AG04449 (cell line): ENCODE measurements around the gene CDC73.
A peak's percentile ranks its signal among the peaks of the same experiment; 100 is the strongest.
"Not testable (repeated sequence)": the region's sequence is repeated elsewhere in the genome, so short reads cannot be mapped to it uniquely, and the experiment has no call there.

ENCODE experiments used
- CTCF ChIA-PET: fragments of 350-600 bp; formaldehyde crosslinking; extraction: SDS; loops from one replicate; lab custom pipeline; 2021; ENCODE audit warnings: antibody characterized with exemption; lab: Yijun Ruan, JAX
- POLR2A ChIA-PET: fragments of 400-600, 350-600 bp; formaldehyde crosslinking; extraction: SDS; loops from one replicate; lab custom pipeline; 2020; ENCODE audit warnings: antibody characterized with exemption, inconsistent platforms; lab: Yijun Ruan, JAX
- DNase-seq: peaks from one replicate; pipeline ENCODE4 v3.0.0-alpha.2; 2010; ENCODE audit warnings: low read depth, low spot score
- H3K4me3 ChIP-seq: 2 replicates; pipeline ENCODE4 v1.5.1; 2011; ENCODE audit warnings: low read depth, mild to moderate bottlenecking, control low read depth, low read length
- TF ChIP-seq, protein P1 (sequence below): IDR thresholded peaks from one replicate; pipeline ENCODE4 v1.5.1; 2011; ENCODE audit warnings: mild to moderate bottlenecking, moderate library complexity, low read length, control low read depth, inconsistent platforms; ENCODE audit not compliant: insufficient read depth; ENCODE audit errors: missing control alignments

Gene CDC73

DNA sequence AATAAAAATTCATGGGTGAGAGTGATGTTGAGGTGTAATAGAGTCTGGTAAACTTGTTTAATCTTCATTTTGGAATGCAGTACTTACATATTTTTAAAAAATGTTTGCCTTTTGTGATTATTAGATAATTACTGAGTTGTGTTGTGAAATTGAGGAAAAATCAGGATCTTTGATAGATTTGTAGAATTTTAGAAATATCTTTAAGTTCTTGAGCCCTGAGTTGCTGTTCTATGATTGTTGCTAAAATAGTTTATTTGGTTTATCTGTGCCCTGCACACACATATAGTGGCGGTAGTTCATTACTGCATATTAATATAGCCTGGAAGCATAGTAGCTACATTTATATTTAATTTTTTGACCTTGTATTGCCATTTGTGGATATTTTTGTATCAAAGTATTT, 62.9 kb downstream of the CDC73 start:
- ChIA-PET POLR2A (no interaction called here), CTCF (interaction anchor here (1.4 to 4.2 kb wide), 2 partner anchors 153 to 217 kb away, joined by 3 to 38 read pairs; no protein-coding TSS in a partner anchor)
- TF ChIP-seq, protein P1, sequence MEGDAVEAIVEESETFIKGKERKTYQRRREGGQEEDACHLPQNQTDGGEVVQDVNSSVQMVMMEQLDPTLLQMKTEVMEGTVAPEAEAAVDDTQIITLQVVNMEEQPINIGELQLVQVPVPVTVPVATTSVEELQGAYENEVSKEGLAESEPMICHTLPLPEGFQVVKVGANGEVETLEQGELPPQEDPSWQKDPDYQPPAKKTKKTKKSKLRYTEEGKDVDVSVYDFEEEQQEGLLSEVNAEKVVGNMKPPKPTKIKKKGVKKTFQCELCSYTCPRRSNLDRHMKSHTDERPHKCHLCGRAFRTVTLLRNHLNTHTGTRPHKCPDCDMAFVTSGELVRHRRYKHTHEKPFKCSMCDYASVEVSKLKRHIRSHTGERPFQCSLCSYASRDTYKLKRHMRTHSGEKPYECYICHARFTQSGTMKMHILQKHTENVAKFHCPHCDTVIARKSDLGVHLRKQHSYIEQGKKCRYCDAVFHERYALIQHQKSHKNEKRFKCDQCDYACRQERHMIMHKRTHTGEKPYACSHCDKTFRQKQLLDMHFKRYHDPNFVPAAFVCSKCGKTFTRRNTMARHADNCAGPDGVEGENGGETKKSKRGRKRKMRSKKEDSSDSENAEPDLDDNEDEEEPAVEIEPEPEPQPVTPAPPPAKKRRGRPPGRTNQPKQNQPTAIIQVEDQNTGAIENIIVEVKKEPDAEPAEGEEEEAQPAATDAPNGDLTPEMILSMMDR = no peak
- peak overlapping the region; percentile 45 for H3K4me3 ChIP-seq
- no peak for DNase-seq

DNA sequence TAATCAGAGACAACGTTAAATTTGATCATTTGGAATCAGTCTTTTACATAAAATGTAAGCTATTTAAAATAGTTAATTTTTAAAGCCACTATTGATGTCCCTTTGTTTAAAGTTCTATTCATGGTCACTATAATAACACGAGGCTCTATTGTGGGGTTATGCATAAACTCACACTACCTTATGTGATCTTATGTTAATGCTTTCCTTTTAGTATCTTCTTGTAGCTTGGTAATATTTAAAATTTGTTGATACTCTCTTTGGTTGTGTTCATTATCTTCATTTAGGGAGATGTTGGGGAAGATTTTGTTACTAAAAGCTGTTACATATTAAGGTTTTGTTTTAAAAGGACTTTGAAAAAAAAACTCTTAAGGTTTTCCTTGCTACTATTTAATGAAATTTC, 63.4 kb downstream of the CDC73 start:
- ChIA-PET CTCF (interaction anchor here (0.5 to 4.2 kb wide), 3 partner anchors 92 to 217 kb away, joined by 3 to 38 read pairs (median 3); no protein-coding TSS in a partner anchor), POLR2A (no interaction called here)
- peak overlapping the region; percentile 45 for H3K4me3 ChIP-seq
- DNase-seq = no peak
- TF ChIP-seq, protein P1 = no peak

GRCh38 chr1:193185901-193186731, 64.3 kb downstream of the CDC73 start, which contains the start of gene B3GALT2:
B3GALT2 (minus strand) TSS chr1:193186613; CDS start chr1:193181562, 5,051 bp downstream.
- TF ChIP-seq, protein P1 = no peak
- DNase-seq = no peak
- POLR2A ChIA-PET = no interaction called here
- H3K4me3 ChIP-seq = peak within 1 kb of the TSS; percentile 45
- CTCF ChIA-PET = interaction anchor here (0.5 to 4.2 kb wide), 6 partner anchors 14 to 571 kb away, joined by 3 to 38 read pairs (median 3); no protein-coding TSS in a partner anchor

DNA sequence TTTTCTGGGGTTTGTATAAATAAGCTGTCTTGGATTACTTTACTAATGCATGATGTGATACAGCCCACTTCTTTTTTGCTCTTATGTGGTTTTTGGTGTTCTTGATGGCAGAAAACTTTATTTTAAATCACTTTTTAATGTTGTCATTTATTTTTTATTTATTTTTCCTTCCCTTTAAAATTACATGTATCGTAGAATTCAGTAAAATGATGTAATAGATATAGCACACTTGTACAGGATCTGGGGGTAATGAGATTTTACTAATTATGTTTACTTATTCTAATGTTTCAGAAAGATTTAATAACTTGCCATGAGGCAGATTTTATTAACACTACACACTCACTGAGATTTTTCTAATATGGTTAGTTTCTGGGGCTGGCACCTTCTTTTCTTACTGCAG, 65.3 kb downstream of the CDC73 start:
- no peak overlapping the region for H3K4me3 ChIP-seq
- POLR2A ChIA-PET = no interaction called here
- TF ChIP-seq, protein P1 = no peak
- DNase-seq = no peak
- CTCF ChIA-PET = interaction anchor here (0.9 to 4.2 kb wide), 7 partner anchors 13 to 570 kb away, joined by 3 to 38 read pairs (median 3); no protein-coding TSS in a partner anchor

- H3K4me3 ChIP-seq, POLR2A ChIA-PET, DNase-seq: not testable (repeated sequence)
- CTCF ChIA-PET = interaction anchor here (2.3 to 3.1 kb wide), 3 partner anchors 8 to 149 kb away, joined by 8 to 17 read pairs (median 16); no protein-coding TSS in a partner anchor
Observed at GRCh38 chr1:193188915-193189314, 67.1 kb downstream of the CDC73 start.

- no peak overlapping the region for H3K4me3 ChIP-seq
- no peak for DNase-seq
- CTCF ChIA-PET = interaction anchor here (1.0 to 3.1 kb wide), 11 partner anchors 8 to 373 kb away, joined by 3 to 17 read pairs (median 6); no protein-coding TSS in a partner anchor
- TF ChIP-seq, protein P1 = no peak
- POLR2A ChIA-PET = no interaction called here
Observed at GRCh38 chr1:193189442-193190095, 67.7 kb downstream of the CDC73 start.
